ENCODE data around the gene LY6G6C.

The LY6G6C gene

GRCh38 chr6:31706599-31706998 is 14.9 kb downstream of the LY6G6C start, which contains the start of gene LY6G6F:
Gene LY6G6F, plus strand, starts transcription at chr6:31706866. Its CDS starts 41 bp downstream, at chr6:31706907.
- H3K4me3 ChIP-seq (ENCODE audit: low read depth, low read length), result no peak within 1 kb of the TSS
- in situ Hi-C loops (cut with HindIII; ENCODE audit: low sequenced_read_pairs), result no loop called here
- no peak for DNase-seq (ENCODE audit: low read depth, low spot score)
- TF ChIP-seq CTCF (IDR thresholded peaks at IDR 0.05; ENCODE audit: low read depth, low read length), result no peak

- H3K4me3 ChIP-seq (ENCODE audit: low read depth, low read length), result no peak overlapping the region
- no peak for DNase-seq (ENCODE audit: low read depth, low spot score)
- in situ Hi-C loops (cut with HindIII; ENCODE audit: low sequenced_read_pairs), result no loop called here
- no peak for TF ChIP-seq CTCF (IDR thresholded peaks at IDR 0.05; ENCODE audit: low read depth, low read length)
Measured at GRCh38 chr6:31705931-31706330, 15.6 kb downstream of the LY6G6C start.

GRCh38 chr6:31702819-31703716 is 18.5 kb downstream of the LY6G6C start, which contains the start of gene ABHD16A:
Gene ABHD16A, minus strand, starts transcription at chr6:31703324. Its CDS starts 43 bp downstream, at chr6:31703281.
- DNase-seq (ENCODE audit: low read depth, low spot score), result peak; percentile 99
- in situ Hi-C loops (cut with HindIII; ENCODE audit: low sequenced_read_pairs), result no loop called here
- H3K4me3 ChIP-seq (ENCODE audit: low read depth, low read length), result peak within 1 kb of the TSS; percentile 98
- TF ChIP-seq CTCF (IDR thresholded peaks at IDR 0.05; ENCODE audit: low read depth, low read length), result no peak

GRCh38 chr6:31702405-31702818 is 19.1 kb downstream of the LY6G6C start:
- DNase-seq (ENCODE audit: low read depth, low spot score), result no peak
- in situ Hi-C loops (cut with HindIII; ENCODE audit: low sequenced_read_pairs), result no loop called here

GRCh38 chr6:31701666-31702404 is 19.7 kb downstream of the LY6G6C start:
- peak; percentile 33 for DNase-seq (ENCODE audit: low read depth, low spot score)
- in situ Hi-C loops (cut with HindIII; ENCODE audit: low sequenced_read_pairs), result no loop called here
- H3K4me3 ChIP-seq (ENCODE audit: low read depth, low read length), result peak overlapping the region; percentile 98
- TF ChIP-seq CTCF (IDR thresholded peaks at IDR 0.05; ENCODE audit: low read depth, low read length), result no peak

More at GRCh38 chr6:31702405-31702818, 19.1 kb downstream of the LY6G6C start:
- TF ChIP-seq CTCF (IDR thresholded peaks at IDR 0.05; ENCODE audit: low read depth, low read length), result no peak
- peak overlapping the region; percentile 98 for H3K4me3 ChIP-seq (ENCODE audit: low read depth, low read length)

- DNase-seq (ENCODE audit: low read depth, low spot score), result no peak
- in situ Hi-C loops (cut with HindIII; ENCODE audit: low sequenced_read_pairs), result no loop called here
- H3K4me3 ChIP-seq (ENCODE audit: low read depth, low read length), result no peak overlapping the region
- no peak for TF ChIP-seq CTCF (IDR thresholded peaks at IDR 0.05; ENCODE audit: low read depth, low read length)
Measured at GRCh38 chr6:31700740-31701401, 20.7 kb downstream of the LY6G6C start.

Data from astrocyte of the spinal cord (primary cell).